Stomach smooth muscle (tissue), 2 donors: Measurements from ENCODE around the gene MPPED1.

Source experiments
- H3K27ac ChIP-seq: one replicate; pipeline ENCODE4 v1.7.0; 2013; ENCODE audit warnings: mild to moderate bottlenecking, low read length, inconsistent platforms
- H3K27me3 ChIP-seq, 2 donors: one replicate each; pipeline ENCODE4 v1.7.0; 2013; ENCODE audit warnings: low read length in 2 of 2; ENCODE audit not compliant: insufficient read depth in 2 of 2, control insufficient read depth in 1 of 2
- H3K36me3 ChIP-seq, 2 donors: one replicate each; pipeline ENCODE4 v1.7.0; 2013; ENCODE audit warnings: low read length in 2 of 2; ENCODE audit not compliant: control insufficient read depth in 2 of 2, insufficient read depth in 2 of 2
- H3K4me1 ChIP-seq: one replicate; pipeline ENCODE4 v1.7.0; 2013; ENCODE audit warnings: low read length; ENCODE audit not compliant: control insufficient read depth, insufficient read depth
- H3K4me3 ChIP-seq, 2 donors: one replicate each; pipeline ENCODE4 v1.7.0; 2013; ENCODE audit warnings: low read length in 2 of 2
- H3K9ac ChIP-seq, 2 donors: one replicate each; pipeline ENCODE4 v1.7.0; 2013; ENCODE audit warnings: low read length in 2 of 2, mild to moderate bottlenecking in 1 of 2
- H3K9me3 ChIP-seq, 2 donors: one replicate each; pipeline ENCODE4 v1.7.0; 2013; ENCODE audit warnings: low read length in 2 of 2; ENCODE audit not compliant: control insufficient read depth in 2 of 2
- donor health status: healthy.
- donor health status: Pancreatic carcinoma.

MPPED1 gene

GRCh38 chr22:43470941-43471585 is 59.2 kb downstream of the MPPED1 start:
- Histone ChIP-seq H3K27me3 (peaks cover 10 to 11% of the 10 kb centered on the region in 2 donors), H3K9me3 (no peaks in the 10 kb centered on the region), H3K36me3 (no peaks in the 10 kb centered on the region), H3K4me1 (no peaks in the 10 kb centered on the region), H3K27ac (no peak overlapping the region), H3K4me3 (no peak overlapping the region), H3K9ac (no peak overlapping the region)

- no peaks in the 10 kb centered on the region for H3K4me1 ChIP-seq
- H3K9ac ChIP-seq: no peak overlapping the region
- H3K27ac ChIP-seq: no peak overlapping the region
- H3K36me3 ChIP-seq: no peaks in the 10 kb centered on the region
- H3K9me3 ChIP-seq: no peaks in the 10 kb centered on the region
- H3K4me3 ChIP-seq: no peak overlapping the region
- peaks cover 6 to 9% of the 10 kb centered on the region in 2 donors for H3K27me3 ChIP-seq
These were observed 59.9 kb downstream of the MPPED1 start for GRCh38 chr22:43471606-43472135.

GRCh38 chr22:43473031-43473430 is 61.2 kb downstream of the MPPED1 start:
- Histone ChIP-seq H3K9me3 (no peaks in the 10 kb centered on the region), H3K9ac (no peak overlapping the region), H3K27me3 (peaks cover 3 to 12% of the 10 kb centered on the region in 2 donors), H3K4me3 (no peak overlapping the region), H3K36me3 (no peaks in the 10 kb centered on the region), H3K27ac (no peak overlapping the region), H3K4me1 (no peaks in the 10 kb centered on the region)

- H3K4me1 ChIP-seq: no peaks in the 10 kb centered on the region
- H3K9ac ChIP-seq: no peak overlapping the region
- H3K27me3 ChIP-seq: peaks cover 1 to 12% of the 10 kb centered on the region in 2 donors
- H3K36me3 ChIP-seq: no peaks in the 10 kb centered on the region
- no peak overlapping the region for H3K4me3 ChIP-seq
- no peaks in the 10 kb centered on the region for H3K9me3 ChIP-seq
- no peak overlapping the region for H3K27ac ChIP-seq
These were observed 61.6 kb downstream of the MPPED1 start for GRCh38 chr22:43473441-43473840.

GRCh38 chr22:43474161-43475101 is 62.6 kb downstream of the MPPED1 start:
- H3K27me3 ChIP-seq: peaks cover 0 to 8% of the 10 kb centered on the region in 2 donors
- H3K9me3 ChIP-seq: no peaks in the 10 kb centered on the region
- no peak overlapping the region for H3K27ac ChIP-seq
- H3K9ac ChIP-seq: no peak overlapping the region
- no peak overlapping the region for H3K4me3 ChIP-seq
- H3K36me3 ChIP-seq: no peaks in the 10 kb centered on the region
- no peaks in the 10 kb centered on the region for H3K4me1 ChIP-seq

- H3K36me3 ChIP-seq: no peaks in the 10 kb centered on the region
- H3K9ac ChIP-seq: no peak overlapping the region
- no peak overlapping the region for H3K27ac ChIP-seq
- H3K9me3 ChIP-seq: no peaks in the 10 kb centered on the region
- H3K4me1 ChIP-seq: no peaks in the 10 kb centered on the region
- no peak overlapping the region for H3K4me3 ChIP-seq
- peaks cover 0 to 8% of the 10 kb centered on the region in 2 donors for H3K27me3 ChIP-seq
These were observed 63.8 kb downstream of the MPPED1 start for GRCh38 chr22:43475549-43476076.

- H3K4me1 ChIP-seq: no peaks in the 10 kb centered on the region
These were observed 64.5 kb downstream of the MPPED1 start for GRCh38 chr22:43476341-43476740.

GRCh38 chr22:43476751-43477725 is 65.2 kb downstream of the MPPED1 start:
- Histone ChIP-seq H3K9ac (no peak overlapping the region), H3K9me3 (no peaks in the 10 kb centered on the region), H3K4me1 (no peaks in the 10 kb centered on the region), H3K36me3 (no peaks in the 10 kb centered on the region), H3K27ac (no peak overlapping the region), H3K4me3 (no peak overlapping the region), H3K27me3 (peaks cover 0 to 6% of the 10 kb centered on the region in 2 donors)

More at GRCh38 chr22:43476341-43476740, 64.5 kb downstream of the MPPED1 start:
- Histone ChIP-seq H3K27me3 (peaks cover 0 to 8% of the 10 kb centered on the region in 2 donors), H3K27ac (no peak overlapping the region), H3K9ac (no peak overlapping the region), H3K4me3 (no peak overlapping the region), H3K9me3 (no peaks in the 10 kb centered on the region), H3K36me3 (no peaks in the 10 kb centered on the region)

- no peaks in the 10 kb centered on the region for H3K36me3 ChIP-seq
- peaks cover 0 to 8% of the 10 kb centered on the region in 2 donors for H3K27me3 ChIP-seq
- no peaks in the 10 kb centered on the region for H3K9me3 ChIP-seq
- no peak overlapping the region for H3K27ac ChIP-seq
- no peak overlapping the region for H3K9ac ChIP-seq
- no peak overlapping the region for H3K4me3 ChIP-seq
- H3K4me1 ChIP-seq: no peaks in the 10 kb centered on the region
These were observed 66.2 kb downstream of the MPPED1 start for GRCh38 chr22:43477966-43478365.
